ENCODE results near the gene CDAN1. TPM values are rescaled to one million over a fixed set of nuclear protein-coding genes. Genes with fewer than 3 reads are reported as not detected.
A peak's percentile ranks its signal among the peaks of the same experiment; 100 is the strongest.

Gene CDAN1
- 1 to 10 TPM; 3.7 to 7.9 (median 5.2) TPM for total RNA-seq
- polyA plus RNA-seq: 1 to 10 TPM; 4.1 to 5.6 (median 4.8) TPM
- long read RNA-seq, donor 1, full-length matches to known transcripts: 1 of 2 reads
- long read RNA-seq, donor 1, partial matches to known transcripts: 0 of 2 reads
- long read RNA-seq, donor 1, other reads (novel, unspliced or antisense): 1 of 2 reads
- long read RNA-seq, donor 2, full-length matches to known transcripts: 1 of 9 reads
- long read RNA-seq, donor 2, partial matches to known transcripts: 3 of 9 reads
- long read RNA-seq, donor 2, other reads (novel, unspliced or antisense): 5 of 9 reads

- intact Hi-C loops (cut with DNase I): loop anchor here (10.0 kb wide), 1 partner anchor 188 kb away; the partner anchor contains the start of gene TTBK2 (in 2 of the 2)
- ATAC-seq: peak; percentile 97 to 98 (median 98)
Measured at GRCh38 chr15:42736793-42737528, at the start of gene CDAN1. TSS of gene CDAN1 (minus strand) at chr15:42737128. CDS start at chr15:42737102, 26 bp downstream.

GRCh38 chr15:42785569-42785968, 48.6 kb upstream of the CDAN1 start:
- intact Hi-C loops (cut with DNase I): no loop called here
- TF ChIP-seq, protein P1, sequence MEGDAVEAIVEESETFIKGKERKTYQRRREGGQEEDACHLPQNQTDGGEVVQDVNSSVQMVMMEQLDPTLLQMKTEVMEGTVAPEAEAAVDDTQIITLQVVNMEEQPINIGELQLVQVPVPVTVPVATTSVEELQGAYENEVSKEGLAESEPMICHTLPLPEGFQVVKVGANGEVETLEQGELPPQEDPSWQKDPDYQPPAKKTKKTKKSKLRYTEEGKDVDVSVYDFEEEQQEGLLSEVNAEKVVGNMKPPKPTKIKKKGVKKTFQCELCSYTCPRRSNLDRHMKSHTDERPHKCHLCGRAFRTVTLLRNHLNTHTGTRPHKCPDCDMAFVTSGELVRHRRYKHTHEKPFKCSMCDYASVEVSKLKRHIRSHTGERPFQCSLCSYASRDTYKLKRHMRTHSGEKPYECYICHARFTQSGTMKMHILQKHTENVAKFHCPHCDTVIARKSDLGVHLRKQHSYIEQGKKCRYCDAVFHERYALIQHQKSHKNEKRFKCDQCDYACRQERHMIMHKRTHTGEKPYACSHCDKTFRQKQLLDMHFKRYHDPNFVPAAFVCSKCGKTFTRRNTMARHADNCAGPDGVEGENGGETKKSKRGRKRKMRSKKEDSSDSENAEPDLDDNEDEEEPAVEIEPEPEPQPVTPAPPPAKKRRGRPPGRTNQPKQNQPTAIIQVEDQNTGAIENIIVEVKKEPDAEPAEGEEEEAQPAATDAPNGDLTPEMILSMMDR (IDR thresholded peaks at IDR 0.05): no peak
- H3K4me3 ChIP-seq: no peak overlapping the region
- no peaks in the 10 kb centered on the region for H3K27me3 ChIP-seq (ENCODE audit: insufficient read depth in 3 of 3, low read length in 2 of 3)
- ATAC-seq (peak in 1 of 4 donors; percentile 16), DNase-seq (no peak)
- WGBS, 3 donors: 72 to 89% (median 79%) methylated on average over 2 of the region's 2 CpGs
- peaks cover 4 to 31% of the 10 kb centered on the region in 2 donors for H3K36me3 ChIP-seq (ENCODE audit: insufficient read depth in 1 of 2, low read depth in 1 of 2)
- H3K4me1 ChIP-seq: peaks cover 10% of the 10 kb centered on the region
- H3K27ac ChIP-seq: peak overlapping the region; percentile 70
- no peaks in the 10 kb centered on the region for H3K9me3 ChIP-seq

More at GRCh38 chr15:42736793-42737528, at the start of gene CDAN1:
- Histone ChIP-seq H3K9me3 (no peaks in the 10 kb centered on the region), H3K4me1 (peaks cover 10% of the 10 kb centered on the region), H3K27me3 (ENCODE audit: insufficient read depth in 3 of 3, low read length in 2 of 3) (no peaks in the 10 kb centered on the region), H3K36me3 (ENCODE audit: insufficient read depth in 1 of 2, low read depth in 1 of 2) (peaks cover 0 to 39% of the 10 kb centered on the region in 2 donors), H3K4me3 (peak within 1 kb of the TSS; percentile 84), H3K27ac (peak within 1 kb of the TSS; percentile 92)
- DNase-seq: peak; percentile 95 to 97
- TF ChIP-seq, protein P1 (IDR thresholded peaks at IDR 0.05): no peak
- WGBS, 3 donors: 0 to 1% (median 1%) methylated on average over 60 to 76 of the region's 76 CpGs

DNA sequence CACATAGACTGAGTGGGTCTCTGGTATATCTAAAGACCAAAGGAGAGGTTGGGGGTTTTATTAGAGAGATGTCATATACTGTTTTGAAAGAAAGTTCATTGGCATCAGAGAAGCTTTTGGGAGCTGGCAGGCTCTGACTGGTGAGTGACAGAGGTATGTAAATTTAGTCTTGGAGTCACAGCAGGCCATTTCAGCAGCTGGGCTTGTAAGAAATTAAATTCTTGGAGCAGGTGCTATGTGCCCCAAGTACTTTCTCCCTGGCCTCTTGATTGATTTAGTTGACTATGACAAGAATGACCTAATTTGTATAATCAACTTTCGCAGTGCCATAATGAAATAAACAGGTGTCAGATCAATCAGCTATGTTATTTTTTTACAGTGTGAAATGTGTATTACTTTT, 47.8 kb upstream of the CDAN1 start:
- DNase-seq (no peak), ATAC-seq (peak; percentile 85 to 96 (median 93))
- Histone ChIP-seq H3K9me3 (no peaks in the 10 kb centered on the region), H3K36me3 (ENCODE audit: insufficient read depth in 1 of 2, low read depth in 1 of 2) (peaks cover 4 to 31% of the 10 kb centered on the region in 2 donors), H3K27me3 (ENCODE audit: insufficient read depth in 3 of 3, low read length in 2 of 3) (no peaks in the 10 kb centered on the region), H3K4me3 (no peak overlapping the region), H3K27ac (peak overlapping the region; percentile 70), H3K4me1 (peaks cover 10% of the 10 kb centered on the region)
- TF ChIP-seq, protein P1 (IDR thresholded peaks at IDR 0.05): no peak
- intact Hi-C loops (cut with DNase I): no loop called here
- WGBS, 3 donors: 35 to 39% (median 38%) methylated on average over 1 of the region's 1 CpG

DNA sequence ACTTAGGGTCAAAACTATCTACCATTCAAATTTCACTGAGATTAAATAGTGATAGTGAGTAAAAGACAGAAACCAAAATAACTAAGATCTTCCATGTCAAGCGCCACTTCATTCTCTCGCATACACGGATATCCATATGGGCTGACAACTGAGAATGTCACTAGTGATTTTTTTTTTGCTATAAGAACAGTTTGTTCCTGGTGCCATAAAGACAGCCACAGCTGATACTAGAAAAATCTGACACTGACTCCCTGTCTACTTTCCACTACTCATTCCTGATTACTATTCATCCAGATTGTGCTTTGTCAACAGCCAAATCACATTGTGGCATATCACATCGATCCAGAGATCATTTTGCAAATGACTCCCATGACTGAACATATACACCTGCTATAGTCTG, 45.8 kb upstream of the CDAN1 start:
- H3K9me3 ChIP-seq: no peaks in the 10 kb centered on the region
- no peaks in the 10 kb centered on the region for H3K27me3 ChIP-seq (ENCODE audit: insufficient read depth in 3 of 3, low read length in 2 of 3)
- peaks cover 10% of the 10 kb centered on the region for H3K4me1 ChIP-seq
- peaks cover 4 to 31% of the 10 kb centered on the region in 2 donors for H3K36me3 ChIP-seq (ENCODE audit: insufficient read depth in 1 of 2, low read depth in 1 of 2)
- H3K27ac ChIP-seq: no peak overlapping the region
- WGBS, 3 donors: 76 to 92% (median 89%) methylated on average over 4 of the region's 4 CpGs
- no peak for DNase-seq
- H3K4me3 ChIP-seq: no peak overlapping the region
- intact Hi-C loops (cut with DNase I): no loop called here
- no peak for ATAC-seq
- TF ChIP-seq, protein P1 (IDR thresholded peaks at IDR 0.05): no peak
